Stimulated activated CD4-positive, alpha-beta T cell treated with anti-CD3 and anti-CD28 coated beads, Interleukin-1b, Interleukin-23, amount 100 ng/mL, for 48 hours (primary cell): Measurements from ENCODE around the gene TMEM87B.
"Not testable (repeated sequence)": the region's sequence is repeated elsewhere in the genome, so short reads cannot be mapped to it uniquely, and the experiment has no call there.

Source experiments
- DNase-seq: peaks from one replicate; pipeline ENCODE4 v3.0.0-alpha.2; 2020

Gene TMEM87B

DNA sequence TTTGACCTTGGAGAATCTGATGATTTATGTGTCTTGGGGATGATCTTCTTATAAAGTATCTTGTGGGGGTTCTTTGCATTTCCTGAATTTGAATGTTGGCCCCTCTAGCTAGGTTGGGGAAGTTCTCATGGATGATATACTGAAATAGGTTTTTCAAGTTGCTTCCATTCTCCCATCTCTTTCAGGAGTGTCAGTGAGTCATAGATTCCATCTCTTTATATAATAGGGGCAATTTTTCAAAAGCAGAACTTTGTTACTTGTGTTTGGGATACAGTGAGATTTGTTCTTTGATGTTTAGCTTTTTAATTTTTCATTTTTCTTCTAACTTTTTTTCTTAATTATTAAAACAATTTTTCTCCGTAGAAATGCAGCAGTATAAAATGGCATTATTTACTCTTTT lies 19.4 kb downstream of the TMEM87B start:
- no peak for DNase-seq

- DNase-seq, result no peak
These were observed 20.6 kb downstream of the TMEM87B start for GRCh38 chr2:112075490-112076260.

- DNase-seq, result peak; percentile 8
These were observed 22.7 kb downstream of the TMEM87B start for GRCh38 chr2:112077814-112078213.

DNA sequence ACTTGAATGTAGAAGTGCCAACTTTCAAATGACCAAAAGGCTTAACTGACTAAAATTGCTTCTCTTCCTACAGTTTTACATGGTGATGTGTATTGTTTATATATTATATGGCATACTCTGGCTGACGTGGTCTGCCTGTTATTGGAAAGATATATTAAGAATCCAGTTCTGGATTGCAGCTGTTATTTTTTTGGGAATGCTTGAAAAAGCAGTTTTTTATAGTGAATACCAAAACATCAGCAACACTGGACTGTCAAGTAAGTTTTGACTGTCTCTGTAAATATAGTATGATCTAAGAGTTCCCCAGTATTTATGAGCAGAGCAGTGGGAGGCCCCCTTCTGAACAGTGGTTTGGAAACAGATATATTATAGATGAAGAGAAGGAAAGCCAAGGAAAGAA lies 26.2 kb downstream of the TMEM87B start:
- no peak for DNase-seq

DNA sequence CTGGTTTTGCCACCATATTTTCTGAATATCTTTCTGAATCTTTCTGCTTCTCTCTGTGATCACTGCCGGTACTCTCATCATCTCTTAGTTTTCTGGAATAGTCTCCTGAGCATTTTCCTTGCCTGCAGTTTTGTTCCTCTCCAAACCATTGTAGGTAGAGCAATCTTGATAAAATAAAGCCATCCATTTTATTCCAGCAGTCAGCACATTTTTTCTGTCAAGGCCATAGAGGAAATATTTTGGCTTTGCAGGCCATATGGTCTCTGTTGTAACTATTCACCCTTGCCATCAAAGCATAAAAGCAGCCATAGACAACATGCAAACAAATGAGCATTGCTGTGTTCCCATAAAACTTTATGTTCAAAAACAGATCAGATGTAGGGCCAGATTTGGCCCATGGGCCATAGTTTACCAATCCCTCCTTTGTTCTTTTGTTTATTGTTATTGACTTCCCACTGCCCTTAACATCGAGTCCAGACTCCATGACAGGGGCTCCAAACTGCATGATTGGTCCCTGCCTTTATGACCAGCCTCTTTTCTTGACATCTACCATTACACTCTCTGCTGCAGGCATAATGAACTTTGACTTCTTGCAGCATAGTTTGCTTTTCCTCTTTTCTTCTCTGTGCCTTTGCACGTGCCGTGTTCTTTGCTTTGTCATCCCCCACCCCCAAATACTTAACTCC lies 29.8 kb downstream of the TMEM87B start:
- no peak for DNase-seq

GRCh38 chr2:112085375-112085730 lies 30.3 kb downstream of the TMEM87B start:
- DNase-seq, result no peak

DNA sequence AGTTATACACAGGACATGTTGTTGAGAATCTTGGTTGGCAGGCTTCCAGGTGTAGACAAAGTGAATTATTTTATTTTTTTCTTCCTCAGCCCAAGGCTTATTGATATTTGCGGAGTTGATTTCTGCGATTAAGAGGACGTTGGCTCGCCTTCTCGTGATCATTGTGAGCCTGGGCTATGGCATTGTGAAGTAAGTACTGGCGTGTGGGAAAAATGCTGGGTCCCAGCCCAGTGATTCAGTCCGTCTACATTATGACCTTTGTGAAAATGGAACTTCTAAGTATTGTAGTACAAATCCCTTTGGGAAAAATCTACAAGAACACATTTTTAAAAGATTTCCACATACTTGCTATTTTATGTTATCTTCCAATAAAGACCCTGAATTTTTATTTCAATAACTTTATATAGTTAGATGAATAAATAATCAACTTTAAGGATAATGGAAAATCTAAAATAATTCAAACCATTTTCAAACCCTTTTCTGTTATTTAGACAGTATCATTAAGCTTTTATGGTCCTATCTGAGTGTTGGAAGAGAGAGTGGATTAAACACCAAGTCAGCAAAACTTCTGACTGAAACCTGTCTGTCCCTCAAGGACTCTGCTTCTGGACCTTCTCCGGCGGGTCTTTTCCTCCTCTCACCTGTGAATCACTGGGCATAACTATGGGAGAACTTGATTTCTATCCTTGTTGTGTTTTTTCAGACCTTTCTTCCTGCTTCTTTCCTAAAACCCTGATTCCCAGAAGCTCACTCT lies 31.0 kb downstream of the TMEM87B start:
- no peak for DNase-seq

GRCh38 chr2:112087346-112088020 lies 32.4 kb downstream of the TMEM87B start:
- no peak for DNase-seq

DNA sequence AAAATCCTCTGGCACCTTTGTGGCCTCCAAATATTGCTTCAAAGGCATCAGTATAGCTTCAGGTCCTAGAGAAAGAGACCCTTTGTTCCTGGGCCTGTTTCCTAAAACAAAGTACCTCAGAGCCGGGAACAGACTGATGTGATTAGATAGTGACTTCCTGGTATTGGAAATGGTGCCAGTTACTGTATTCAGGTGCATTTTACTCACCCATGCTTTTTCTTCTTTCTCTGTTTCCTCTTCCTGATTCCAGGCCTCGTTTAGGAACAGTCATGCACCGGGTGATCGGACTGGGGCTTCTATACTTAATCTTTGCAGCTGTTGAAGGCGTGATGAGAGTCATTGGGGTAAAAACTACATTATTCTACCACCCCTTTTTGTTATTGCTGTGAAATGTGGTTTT lies 34.3 kb downstream of the TMEM87B start:
- DNase-seq, result no peak

DNA sequence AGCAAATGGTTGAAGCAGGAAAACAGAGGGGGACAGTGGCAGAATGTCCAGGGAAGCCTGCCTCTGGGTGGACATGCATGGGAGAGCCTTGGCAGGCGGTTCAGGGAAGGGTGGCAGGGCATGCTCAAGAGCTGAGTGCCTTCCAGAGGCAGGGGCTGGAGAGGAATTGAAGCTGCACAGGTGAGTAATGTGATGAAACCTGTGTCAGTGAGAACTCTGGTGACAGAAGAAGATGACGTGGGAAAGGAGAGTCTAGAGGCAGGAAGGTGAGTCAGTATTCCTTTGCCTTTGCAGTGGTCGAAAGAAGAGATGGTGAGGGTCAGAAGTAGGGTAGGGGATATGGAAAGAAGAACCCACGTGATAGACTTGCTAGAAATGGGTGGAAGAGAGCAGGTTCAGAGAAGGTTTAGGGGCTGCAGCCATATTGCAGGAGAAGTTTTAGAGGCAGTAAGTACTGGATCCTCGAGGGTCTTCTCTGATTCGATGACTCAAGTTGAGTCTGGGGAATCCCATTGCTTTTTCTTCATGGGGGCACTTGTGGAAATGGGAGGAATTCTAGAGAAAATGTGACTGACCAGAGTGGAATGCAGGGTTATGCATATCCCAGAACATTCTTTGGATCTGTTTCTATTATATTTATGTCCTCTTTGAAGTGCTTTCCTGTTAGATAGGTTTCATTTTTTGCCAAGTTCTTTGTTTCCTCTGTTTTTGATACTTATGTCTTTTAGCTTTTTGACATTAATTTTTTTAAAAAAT lies 37.4 kb downstream of the TMEM87B start:
- peak; percentile 21 for DNase-seq

DNA sequence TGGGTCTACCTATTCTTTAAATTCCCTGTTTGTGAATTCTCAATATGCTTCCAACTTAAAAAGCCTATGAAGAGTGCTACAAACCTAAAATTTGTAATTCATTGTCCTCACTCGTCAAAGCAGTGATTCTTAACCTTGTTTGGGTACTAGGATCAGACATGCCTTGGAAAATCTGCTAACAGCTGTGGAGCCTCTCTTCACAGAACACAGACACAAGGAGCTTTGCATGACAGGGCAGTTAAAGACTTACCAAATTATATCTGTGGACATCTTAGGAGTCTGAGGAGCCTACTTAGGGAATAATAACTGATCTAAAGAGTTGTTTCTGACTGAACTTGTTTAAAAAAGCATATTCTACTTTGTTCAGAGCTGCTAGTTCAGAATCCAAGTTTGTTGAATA lies 38.1 kb downstream of the TMEM87B start:
- no peak for DNase-seq

DNA sequence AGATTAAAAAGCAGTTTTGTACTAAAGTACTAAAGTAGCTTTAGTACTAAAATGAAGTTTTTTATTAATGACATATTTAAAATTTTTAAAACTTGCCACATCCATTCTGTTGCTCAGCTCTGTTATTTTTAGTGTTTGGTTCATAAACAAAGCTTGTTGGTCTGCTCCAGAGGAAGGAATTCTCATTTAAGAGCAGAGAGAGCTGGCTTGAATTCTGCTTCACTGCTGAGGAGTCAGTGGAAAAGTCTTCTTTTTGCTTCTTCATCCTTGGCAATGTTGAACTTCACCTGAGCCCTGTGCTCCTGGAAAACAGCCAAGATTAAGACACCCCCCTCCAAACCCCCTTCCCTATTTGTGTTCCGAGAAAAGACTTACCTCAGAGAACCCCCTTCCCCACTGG lies 40.6 kb downstream of the TMEM87B start:
- no peak for DNase-seq

DNA sequence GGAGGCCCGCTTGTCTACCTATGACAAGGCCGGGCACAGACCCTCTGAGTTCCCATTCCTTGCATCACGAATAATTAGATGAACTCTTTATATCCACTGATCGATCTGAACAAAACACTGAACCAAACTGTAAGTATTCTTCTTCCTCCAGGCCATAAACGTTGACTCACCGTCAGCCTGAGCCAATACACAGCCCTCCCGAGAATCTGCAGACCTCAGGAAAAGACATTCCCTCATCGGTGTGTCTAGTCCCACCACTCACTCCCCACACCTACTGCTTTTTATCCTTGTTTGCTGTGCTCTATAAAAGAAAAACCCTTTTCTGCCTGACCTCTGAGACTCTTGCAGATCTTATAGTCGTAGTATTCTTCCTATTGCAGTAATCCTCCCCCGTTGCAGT lies 41.0 kb downstream of the TMEM87B start:
- no peak for DNase-seq

DNA sequence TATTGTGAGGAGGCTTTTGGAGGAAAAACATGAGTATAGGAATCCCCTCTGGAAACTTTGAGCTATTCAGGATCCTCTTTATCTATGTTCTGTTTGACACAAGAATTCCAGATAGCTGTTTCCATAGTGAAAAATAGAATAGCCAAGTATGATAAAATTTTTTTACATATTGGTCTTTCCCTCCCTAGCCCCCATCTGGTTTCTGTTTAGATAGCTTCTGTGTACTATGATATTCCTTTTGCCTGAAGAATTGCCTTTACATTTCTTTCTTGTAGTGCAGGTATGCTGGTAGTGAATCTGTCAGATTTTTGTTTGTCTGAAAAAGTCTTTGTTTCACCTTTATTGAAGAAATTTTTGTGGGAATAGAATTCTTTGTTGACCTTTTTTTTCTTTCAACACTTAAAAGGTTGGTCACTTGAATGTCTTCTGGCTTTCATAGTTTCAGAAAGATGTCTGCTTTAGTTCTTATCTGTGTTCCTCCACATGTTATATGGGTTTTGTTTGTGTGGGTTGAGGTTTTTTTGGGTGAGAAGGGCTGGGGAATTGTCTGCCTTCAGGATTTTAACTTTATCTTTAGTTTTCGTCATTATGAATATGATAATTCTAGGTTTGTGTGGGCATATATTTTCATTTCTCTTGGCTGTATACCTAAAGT lies 53.2 kb downstream of the TMEM87B start:
- DNase-seq, result no peak

DNA sequence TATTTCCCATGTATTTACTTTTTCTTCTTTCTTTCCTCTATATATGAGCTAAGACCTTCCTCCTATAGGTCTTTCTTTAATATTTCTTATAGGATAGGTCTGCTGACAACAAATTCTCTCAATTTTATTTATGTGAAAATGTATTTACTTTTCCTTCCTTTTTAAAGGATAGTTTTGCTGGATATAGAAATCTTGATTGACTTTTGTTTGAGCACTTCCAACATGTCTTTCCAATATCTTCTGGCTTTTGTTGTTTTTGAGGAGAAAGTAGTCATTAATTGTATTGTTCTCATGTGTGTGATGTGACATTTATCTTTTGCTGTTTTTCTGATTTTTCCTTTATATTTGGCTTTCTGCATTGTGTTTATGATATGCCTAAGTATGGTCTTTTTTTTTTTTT lies 54.2 kb downstream of the TMEM87B start:
- no peak for DNase-seq

- DNase-seq, result no peak
These were observed 55.9 kb downstream of the TMEM87B start for GRCh38 chr2:112110966-112111365.

- DNase-seq, result not testable (repeated sequence)
These were observed 58.3 kb downstream of the TMEM87B start for GRCh38 chr2:112113354-112113753.

DNA sequence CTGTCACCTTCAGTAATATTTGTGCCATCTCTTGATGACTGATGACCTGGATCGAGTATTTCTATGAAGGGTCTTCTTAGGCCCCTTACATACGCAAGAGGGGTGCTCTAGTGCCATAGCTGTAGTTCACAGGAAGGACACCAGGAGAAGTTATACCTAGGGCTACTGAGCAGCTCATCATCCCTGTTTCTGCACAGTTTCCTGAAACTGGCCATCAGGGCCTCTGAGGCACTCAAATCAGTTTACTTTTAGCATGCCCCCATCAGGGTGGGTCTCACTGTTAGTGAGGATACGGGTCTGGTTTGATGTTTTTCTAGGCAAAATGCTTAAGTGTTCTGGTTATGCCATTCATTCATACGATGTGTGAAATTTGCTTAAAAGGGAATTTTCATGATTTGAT lies 63.1 kb downstream of the TMEM87B start:
- no peak for DNase-seq

GRCh38 chr2:112121682-112122254 lies 66.7 kb downstream of the TMEM87B start:
- DNase-seq, result no peak

DNA sequence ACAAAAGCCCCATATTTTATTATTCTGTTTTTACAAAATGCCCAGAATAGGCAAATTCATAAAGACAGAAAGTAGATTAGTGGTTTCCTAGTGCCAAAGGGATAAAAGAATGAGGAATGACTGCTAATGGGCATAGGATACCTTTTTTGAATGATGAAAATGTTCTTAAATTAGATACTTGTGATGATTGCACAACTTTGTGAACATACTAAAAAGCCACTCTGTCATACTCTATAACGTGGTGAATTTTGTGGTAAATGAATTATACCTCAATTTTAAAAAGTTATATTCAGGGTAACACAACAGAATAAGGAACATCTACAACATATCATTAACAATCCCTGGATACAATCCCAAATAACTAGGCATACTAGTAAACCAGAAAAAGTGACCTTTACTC lies 74.0 kb downstream of the TMEM87B start:
- no peak for DNase-seq

- DNase-seq, result no peak
These were observed 78.3 kb downstream of the TMEM87B start for GRCh38 chr2:112133344-112133743.

- DNase-seq, result no peak
These were observed 79.1 kb downstream of the TMEM87B start for GRCh38 chr2:112134120-112134519.
